ENCODE results near the gene ZNF585A.
"Not testable (repeated sequence)": the region's sequence is repeated elsewhere in the genome, so short reads cannot be mapped to it uniquely, and the experiment has no call there.

Gene ZNF585A

DNA sequence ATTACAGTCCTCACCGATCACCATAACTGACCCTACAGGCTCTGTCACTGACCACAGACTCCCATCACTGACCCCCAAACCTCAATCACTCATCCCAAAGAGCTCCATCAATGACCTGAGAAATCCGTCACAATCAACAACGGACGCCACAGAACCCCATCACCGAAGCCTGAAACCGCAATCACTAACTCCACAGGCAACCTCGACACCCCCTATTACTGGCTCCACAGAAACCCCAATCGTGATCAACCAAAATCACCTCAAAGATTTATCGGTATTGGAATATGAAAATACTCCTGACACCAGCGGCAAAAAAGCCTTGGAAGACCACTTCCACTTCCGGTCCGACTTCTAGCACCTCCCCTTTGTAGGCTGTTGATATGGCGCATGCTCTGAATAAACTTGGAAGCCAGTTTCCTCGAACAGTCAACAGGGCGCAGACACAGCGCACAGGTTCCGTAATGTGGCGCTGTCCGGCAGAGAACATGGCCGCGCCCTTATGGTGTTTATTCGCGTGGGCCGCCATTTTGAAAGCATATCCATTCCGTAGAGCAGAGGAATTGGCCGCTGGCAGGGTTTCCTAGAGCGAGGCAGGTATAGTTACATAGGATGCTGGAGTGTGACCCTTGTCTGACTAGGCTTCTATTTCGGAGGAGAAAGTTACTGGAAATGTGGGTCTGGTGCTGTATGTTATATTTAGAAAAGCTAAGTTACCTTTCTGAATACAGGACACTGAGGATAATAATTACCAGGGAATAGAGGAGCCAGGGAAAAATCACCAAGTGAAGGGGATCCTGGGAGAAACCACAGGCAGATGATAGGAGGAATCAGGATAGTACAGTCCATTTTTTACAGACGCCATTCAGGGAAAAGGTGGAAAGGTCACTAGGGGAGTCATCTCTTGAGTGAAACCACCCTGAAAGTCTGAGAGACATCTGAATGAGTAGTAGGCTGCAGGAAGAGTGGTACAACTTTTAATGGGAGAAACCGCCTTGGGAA lies at the start of gene ZNF585A:
Gene ZNF585A, minus strand, starts transcription at position 328 of the 999 bp plus-strand sequence. CDS start 2,785 bp downstream, outside the sequence.
- DNase-seq (ENCODE audit: low read depth in 2 of 2) = peak; percentile 67 to 81

DNA sequence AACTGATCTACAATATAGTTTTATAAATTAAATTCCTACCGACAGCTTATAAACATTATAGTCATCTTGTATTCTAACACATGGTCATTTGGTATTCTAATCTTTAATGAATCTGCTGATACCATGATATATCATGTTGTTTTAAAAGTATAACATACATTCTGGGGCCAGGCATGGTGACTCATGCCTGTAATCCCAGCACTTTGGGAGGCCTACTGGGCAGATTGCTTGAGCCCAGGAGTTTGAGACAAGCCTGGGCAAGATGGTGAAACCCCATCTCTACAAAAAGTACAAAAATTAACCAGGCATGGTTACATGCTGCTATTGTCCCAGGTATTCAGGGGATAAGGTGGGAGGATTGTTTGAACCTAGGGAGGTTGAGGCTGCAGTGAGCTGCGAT lies 48.6 kb upstream of the ZNF585A start:
- DNase-seq (ENCODE audit: low read depth in 2 of 2) = no peak

DNA sequence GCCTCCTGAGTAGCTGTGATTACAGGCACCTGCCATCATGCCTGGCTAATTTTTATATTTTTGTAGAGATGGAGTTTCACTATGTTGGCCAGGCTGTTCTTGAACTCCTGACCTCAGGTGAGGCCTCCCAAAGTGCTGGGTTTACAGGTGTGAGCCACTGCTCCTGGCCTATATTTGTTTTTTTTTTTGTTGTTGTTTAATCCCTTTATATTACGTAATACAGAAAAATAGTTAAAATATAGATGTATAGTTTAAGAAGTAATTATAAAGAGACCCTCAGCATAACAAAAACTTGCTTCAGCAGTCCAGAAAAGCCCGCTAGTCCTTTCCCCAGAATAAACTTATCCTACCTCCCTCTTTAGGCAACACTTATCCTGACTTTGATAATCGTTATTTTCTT lies 47.9 kb upstream of the ZNF585A start:
- no peak for DNase-seq (ENCODE audit: low read depth in 2 of 2)

DNA sequence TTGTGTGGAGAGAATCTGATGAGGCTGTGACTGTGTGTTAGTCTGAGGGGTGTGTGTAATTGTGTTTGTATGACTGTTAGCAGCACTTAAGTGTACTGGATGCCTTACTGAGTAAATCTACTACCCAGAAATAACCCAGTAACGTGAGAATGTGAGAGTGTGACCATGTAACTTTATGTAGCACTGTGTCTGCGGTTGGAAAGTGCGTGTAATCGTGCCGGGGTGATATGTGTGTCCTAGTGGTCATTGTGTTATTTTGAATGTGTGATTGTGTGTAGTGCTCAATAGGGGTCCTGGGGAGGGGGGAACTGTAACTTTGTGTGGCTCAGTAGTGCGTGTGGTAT lies 46.1 kb upstream of the ZNF585A start:
- DNase-seq (ENCODE audit: low read depth in 2 of 2) = no peak

DNA sequence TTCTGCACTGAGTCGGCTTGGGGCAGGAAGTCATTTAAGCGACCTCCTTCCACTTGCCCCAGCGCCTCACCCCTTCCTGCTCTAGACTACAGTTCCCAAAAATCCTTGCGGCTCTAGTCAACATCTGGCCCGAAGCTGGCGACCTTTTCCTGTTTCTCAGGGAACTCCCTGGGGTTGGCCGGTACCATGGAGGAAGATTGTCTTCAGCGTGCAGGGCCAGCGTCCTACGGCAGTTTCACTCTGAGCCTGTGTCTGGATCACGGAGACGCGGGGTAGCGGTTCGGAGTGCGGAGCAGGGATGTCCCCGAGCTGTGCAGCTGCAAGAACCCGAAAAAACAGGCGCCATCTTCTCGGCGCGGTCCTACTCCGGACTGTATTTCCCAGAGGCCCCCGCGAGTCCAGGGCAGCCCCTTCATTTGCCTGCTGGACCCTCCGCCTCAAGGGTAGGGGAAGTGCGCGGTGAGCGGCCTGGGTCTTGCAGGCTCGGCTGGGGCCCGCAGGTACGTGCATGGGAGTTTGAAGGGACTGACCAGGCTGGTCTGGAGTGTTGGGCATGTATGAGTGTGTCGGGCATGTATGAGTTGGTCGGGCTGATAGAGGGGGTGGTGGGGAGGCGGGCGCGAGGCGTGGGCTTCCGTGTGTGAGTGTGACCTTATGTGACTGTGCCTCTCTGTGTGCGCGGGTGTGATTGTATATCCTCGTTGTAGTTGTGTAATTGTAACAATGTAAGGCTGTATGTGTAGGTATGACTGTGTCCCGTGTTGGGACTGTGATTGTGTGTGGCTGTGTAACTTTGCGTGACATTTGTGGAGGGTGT lies 45.5 kb upstream of the ZNF585A start, which contains the start of gene ZNF383:
Gene ZNF383, plus strand, starts transcription at position 440 of the 817 bp plus-strand sequence. CDS start 12,240 bp downstream, outside the sequence.
- DNase-seq (ENCODE audit: low read depth in 2 of 2) = peak; percentile 68 to 72

DNA sequence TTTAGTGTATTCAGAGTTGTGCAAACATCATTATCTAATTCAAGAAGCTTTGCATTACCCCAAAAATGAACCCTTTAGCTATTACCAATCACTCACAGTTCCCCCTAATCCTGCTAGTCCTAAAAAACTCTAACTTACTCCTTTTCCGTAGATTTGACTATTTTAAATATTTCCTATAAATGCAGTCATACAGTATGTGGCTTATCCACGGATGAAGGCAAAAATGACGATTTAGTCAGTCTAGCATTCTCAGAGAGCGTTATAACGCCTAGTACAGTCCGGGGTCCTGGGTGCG lies 44.9 kb upstream of the ZNF585A start:
- no peak for DNase-seq (ENCODE audit: low read depth in 2 of 2)

DNA sequence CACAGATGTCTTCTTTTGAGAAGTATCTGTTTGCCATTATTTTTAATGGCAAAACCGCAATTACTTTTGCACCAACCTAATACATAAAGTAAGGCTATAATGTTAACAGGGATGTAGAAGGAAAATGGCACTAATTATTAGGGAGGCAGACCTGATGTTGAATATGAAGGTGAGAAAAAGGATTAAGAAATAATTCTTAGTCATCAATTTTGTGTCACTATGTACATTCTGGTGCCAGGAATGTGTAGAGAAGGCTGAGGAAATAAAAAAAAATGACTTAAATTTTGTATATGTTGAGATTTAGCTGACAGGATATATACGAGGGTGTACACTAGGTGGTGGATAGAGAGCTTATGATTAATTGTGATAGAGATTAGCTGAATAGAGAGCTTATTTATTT lies 25.3 kb upstream of the ZNF585A start:
- DNase-seq (ENCODE audit: low read depth in 2 of 2) = no peak

DNA sequence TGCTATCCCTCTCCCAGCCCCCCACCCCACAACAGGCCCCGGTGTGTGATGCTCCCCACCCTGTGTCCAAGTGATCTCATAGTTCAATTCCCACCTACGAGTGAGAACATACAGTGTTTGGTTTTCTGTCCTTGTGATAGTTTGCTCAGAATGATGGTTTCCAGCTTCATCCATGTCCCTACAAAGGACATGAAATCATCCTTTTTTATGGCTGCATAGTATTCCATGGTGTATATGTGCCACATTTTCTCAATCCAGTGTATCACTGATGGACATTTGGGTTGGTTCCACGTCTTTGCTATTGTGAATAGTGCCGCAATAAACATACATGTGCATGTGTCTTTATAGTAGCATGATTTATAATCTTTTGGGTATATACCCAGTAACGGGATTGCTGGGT lies 24.6 kb upstream of the ZNF585A start:
- not testable (repeated sequence) for DNase-seq (ENCODE audit: low read depth in 2 of 2)

DNA sequence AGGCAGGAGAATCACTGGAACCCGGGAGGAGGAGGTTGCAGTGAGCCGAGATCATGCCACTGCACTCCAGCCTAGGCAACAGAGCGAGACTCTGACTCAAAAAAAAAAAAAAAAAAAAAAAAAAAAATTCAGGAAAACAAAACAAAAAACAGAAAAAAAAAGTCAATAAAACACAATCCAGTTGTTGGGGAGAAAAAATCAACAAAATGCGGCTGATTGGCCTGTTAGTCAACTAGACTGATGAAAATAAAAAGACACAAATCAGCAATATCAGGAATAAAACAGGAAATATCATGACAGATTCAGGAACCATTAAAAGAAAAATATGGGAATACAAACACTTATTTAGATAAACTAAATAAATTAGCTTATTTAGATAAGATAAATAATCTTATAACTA lies 22.8 kb upstream of the ZNF585A start:
- DNase-seq (ENCODE audit: low read depth in 2 of 2) = not testable (repeated sequence)

DNA sequence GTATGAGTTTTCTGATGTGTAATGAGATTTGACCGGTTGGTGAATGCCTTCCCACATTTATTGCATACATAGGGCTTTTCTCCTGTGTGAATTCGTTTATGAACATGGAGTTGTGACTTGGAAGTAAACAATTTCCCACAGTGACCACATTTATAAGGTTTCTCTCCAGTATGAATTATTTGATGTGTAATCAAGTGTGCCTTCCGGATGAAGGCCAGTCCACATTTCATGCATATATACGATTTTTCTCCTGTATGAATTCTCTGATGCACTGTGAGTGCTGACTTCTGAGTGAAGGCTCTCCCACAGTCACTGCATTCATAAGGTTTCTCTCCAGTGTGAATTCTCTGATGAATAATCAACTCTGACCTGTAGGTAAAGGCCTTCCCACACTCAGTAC lies 13.6 kb upstream of the ZNF585A start:
- not testable (repeated sequence) for DNase-seq (ENCODE audit: low read depth in 2 of 2)

DNA sequence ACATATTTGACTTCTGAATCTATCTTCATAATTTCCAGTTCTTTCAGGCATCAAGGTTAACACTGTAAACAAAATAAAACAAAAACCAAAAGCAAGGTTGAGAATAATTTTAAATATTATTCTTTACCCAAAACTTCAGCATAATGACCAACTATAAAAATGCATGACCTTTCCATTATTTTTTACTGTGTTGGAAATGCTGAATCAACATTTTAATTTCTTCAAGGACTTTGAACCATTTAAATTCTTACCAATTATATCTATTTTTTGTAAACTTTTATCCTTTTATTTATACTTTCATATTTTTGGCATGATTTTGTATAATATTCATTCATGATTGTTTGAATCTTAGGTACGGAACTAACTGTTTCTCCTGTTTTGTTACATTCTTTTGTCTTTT lies 6.9 kb downstream of the ZNF585A start:
- DNase-seq (ENCODE audit: low read depth in 2 of 2) = no peak

DNA sequence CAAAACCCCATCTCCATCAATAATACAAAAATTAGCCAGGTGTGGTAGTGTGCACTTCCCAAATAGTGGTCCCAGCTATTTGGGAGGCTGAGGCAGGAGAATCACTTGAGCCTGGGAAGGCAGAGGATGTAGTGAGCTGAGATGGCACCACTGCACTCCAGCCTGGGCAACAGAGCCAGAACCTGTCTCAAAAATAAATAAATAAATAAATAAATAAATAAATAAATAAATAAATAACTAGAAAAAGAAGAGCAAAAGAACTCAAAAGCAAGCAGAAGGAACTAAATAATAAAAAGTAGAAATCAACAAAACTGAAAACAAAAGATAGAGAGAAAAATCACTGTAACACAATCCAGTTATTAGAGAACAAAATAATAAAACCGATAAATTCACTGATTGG lies 12.3 kb downstream of the ZNF585A start:
- DNase-seq (ENCODE audit: low read depth in 2 of 2) = no peak

DNA sequence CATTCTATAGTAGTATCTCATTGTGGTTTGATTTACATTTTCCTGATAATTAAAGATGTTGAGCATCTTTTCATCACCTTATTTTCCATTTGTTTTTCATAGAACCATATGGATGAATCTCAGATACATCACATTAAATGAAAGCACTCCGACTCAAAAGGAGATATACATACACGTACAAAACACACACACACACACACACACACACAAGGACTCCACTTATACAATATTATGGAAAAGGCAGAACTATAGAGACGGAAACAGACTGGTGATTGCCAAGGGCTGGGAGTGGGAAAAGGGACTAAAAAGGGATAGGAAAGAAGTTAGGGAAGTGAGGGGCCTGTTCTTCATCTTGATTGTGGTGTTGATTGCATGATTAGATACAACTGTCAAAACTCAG lies 24.3 kb downstream of the ZNF585A start:
- no peak for DNase-seq (ENCODE audit: low read depth in 2 of 2)

DNA sequence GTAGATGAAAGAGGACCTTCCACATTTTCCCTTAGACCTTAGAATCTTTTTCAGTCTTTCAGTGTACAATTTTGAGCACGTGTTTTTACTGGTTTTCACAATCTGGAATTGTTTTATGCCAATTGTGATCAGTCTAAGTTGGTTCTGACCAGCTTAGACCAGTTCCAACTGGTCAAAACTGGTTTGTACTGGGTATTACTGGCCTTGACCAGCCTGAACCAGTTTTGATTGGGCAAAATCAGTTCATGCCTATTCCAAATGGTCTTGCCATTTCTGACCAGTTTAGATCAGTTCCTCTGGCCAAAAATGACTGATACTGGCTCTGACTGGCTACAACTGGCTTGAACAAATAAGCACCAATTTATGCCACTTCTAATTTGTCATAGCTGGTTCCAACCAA lies 36.4 kb downstream of the ZNF585A start:
- DNase-seq (ENCODE audit: low read depth in 2 of 2) = no peak

DNA sequence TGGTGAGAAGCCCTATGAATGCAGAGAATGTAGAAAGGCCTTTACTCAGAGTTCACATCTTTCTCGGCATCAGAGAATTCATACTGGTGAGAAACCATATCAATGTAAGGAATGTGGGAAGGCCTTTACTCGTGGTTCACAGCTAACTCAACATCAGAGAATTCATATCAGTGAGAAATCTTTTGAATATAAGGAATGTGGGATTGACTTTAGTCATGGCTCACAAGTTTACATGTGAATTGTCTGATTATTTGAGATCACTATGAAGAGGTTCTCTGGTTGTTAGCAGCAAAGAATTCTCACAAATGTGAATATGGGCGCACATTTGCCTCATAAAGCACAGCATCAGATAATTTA lies 43.7 kb downstream of the ZNF585A start:
- no peak for DNase-seq (ENCODE audit: low read depth in 2 of 2)

DNA sequence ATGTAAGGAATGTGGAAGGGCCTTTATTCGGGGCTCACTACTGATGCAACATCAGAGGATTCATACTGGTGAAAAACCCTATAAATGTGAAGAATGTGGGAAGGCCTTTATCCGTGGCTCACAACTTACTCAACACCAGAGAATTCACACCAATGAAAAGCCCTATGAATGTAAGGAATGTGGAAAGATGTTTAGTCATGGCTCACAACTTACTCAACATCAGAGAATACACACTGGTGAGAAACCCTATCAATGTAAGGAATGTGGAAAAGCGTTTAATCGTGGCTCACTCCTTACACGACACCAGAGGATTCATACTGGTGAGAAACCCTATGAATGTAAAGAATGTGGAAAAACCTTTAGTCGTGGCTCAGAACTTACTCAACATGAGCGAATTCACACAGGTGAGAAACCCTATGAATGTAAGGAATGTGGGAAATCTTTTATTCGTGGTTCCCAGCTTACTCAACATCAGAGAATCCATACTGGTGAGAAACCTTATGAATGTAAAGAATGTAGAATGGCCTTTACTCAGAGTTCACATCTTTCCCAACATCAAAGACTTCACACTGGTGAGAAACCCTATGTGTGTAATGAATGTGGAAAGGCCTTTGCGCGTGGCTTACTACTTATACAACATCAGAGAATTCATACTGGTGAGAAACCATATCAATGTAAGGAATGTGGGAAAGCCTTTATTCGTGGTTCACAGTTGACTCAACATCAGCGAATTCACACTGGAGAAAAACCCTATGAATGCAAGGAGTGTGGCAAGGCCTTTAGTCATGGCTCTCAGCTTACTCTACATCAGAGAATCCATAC lies 44.3 kb downstream of the ZNF585A start:
- DNase-seq (ENCODE audit: low read depth in 2 of 2) = no peak

DNA sequence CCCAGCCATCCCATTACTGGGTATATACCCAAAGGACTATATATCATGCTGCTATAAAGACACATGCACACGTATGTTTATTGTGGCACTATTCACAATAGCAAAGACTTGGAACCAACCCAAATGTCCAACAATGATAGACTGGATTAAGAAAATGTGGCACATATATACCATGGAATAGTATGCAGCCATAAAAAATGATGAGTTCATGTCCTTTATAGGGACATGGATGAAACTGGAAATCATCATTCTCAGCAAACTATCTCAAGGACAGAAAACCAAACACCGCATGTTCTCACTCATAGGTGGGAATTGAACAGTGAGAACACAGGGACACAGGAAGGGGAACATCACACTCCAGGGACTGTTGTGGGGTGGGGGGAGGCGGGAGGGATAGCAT lies 50.4 kb downstream of the ZNF585A start:
- DNase-seq (ENCODE audit: low read depth in 2 of 2) = not testable (repeated sequence)

DNA sequence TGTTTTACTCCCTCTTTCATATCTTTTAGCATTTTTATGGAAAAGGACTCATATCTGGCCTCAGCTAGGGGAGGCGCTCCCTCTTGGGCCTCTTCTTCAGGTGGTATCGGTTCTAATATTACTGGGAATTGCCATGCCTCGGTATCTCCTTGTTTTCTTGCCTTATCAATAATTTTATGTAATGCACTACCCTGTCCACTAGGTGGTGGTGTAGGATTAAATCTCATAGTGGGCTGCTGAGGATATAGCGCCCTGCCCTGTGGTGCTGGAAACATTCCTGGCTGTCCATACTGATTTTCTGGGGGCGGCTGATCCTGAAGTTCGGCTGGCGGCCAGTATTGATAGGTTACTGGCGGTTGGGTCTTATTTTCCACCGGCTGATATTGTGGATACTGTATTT lies 58.5 kb downstream of the ZNF585A start:
- DNase-seq (ENCODE audit: low read depth in 2 of 2) = no peak

DNA sequence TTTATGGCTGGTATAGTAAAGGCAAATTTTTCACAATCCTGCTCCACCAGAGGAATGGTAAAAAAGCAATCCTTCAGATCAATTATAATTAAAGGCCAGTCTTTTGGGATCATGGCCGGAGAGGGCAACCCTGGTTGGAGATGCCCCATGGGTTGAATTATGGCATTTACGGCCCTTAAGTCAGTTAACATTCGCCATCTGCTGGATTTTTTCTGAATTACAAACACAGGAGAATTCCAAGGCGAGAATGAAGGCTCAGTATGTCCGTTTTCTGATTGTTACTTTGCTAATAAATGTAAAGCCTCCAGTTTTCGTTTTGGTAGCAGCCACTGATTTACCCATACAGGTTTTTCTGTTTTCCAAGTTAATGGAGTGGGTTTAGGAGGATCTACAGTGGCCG lies 60.7 kb downstream of the ZNF585A start:
- not testable (repeated sequence) for DNase-seq (ENCODE audit: low read depth in 2 of 2)

DNA sequence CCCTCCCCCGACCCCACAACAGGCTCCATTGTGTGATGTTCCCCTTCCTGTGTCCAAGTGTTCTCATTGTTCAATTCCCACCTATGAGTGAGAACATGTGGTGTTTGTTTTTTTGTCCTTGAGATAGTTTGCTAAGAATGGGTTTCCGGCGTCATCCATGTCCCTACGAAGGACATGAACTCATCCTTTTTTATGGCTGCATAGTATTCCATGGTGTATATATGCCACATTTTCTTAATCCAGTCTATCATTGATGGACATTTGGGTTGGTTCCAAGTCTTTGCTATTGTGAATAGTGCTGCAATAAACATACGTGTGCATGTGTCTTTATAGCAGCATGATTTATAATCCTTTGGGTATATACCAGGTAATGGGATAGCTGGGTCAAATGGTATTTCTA lies 68.4 kb downstream of the ZNF585A start:
- not testable (repeated sequence) for DNase-seq (ENCODE audit: low read depth in 2 of 2)

DNA sequence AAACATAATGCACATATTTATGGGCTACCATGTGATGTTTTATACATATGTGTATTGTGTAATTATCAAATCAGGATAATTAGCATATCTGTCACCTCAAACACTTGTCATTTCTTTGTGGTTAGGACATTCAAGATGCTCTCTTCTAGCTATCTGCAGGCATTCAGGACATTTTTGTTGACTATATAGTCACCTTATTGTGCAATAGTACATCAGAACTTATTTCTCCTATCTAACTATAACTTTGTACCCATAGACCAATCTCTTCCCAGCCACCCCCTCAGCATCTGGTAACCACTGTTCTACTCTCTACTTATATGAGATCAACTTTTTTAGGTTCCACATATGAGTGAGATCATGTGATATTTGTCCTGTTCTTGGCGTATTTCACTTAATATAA lies 73.9 kb downstream of the ZNF585A start:
- no peak for DNase-seq (ENCODE audit: low read depth in 2 of 2)

DNA sequence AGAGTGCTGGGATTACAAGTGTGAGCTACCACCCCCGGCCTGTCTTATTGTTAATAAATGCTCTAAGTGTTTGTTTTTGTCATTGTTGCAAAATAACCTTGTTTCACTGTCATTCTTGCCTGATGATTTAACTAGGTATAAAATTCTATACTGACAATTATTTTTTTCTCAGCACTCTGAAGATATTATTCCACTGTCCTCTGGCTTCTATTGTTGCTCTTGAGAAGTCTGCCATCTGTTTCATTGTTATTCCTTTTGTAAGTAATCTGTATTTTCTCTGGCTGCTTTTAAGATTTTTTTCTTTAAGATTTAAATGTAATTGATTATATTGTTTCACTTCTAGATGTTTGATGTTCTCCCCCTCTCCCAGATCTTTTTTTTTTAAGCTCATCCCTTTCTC lies 76.6 kb downstream of the ZNF585A start:
- DNase-seq (ENCODE audit: low read depth in 2 of 2) = no peak
